Fibroblast of lung (primary cell): ENCODE data around the gene PDK3. TPM values are rescaled to one million over a fixed set of nuclear protein-coding genes. Genes with fewer than 3 reads are reported as not detected.
A peak's percentile ranks its signal among the peaks of the same experiment; 100 is the strongest.

Experiments used
- DNase-seq, 2 donors: peaks; one replicate each; pipeline versions ENCODE4 v3.0.0 to v3.0.0-alpha.2; 2010; ENCODE audit warnings: low read depth in 2 of 2
- H2AFZ ChIP-seq: 2 replicates; pipeline ENCODE4 v1.5.1; 2012; ENCODE audit warnings: low read length, control low read depth, inconsistent platforms
- H3K27ac ChIP-seq: 2 replicates; pipeline ENCODE4 v1.5.1; 2011; ENCODE audit warnings: low read length, control low read depth; ENCODE audit not compliant: insufficient read depth
- H3K27me3 ChIP-seq: 2 replicates; pipeline ENCODE4 v1.5.1; 2011; ENCODE audit warnings: mild to moderate bottlenecking, low read length; ENCODE audit not compliant: control insufficient read depth, insufficient read depth
- H3K36me3 ChIP-seq: 2 replicates; pipeline ENCODE4 v1.5.1; 2011; ENCODE audit warnings: low read length; ENCODE audit not compliant: control insufficient read depth, insufficient read depth
- H3K4me1 ChIP-seq: 2 replicates; pipeline ENCODE4 v1.5.1; 2011; ENCODE audit warnings: low read length; ENCODE audit not compliant: control insufficient read depth, insufficient read depth; ENCODE audit errors: extremely low read depth
- H3K4me2 ChIP-seq: 2 replicates; pipeline ENCODE4 v1.5.1; 2011; ENCODE audit warnings: low read length, control low read depth; ENCODE audit not compliant: insufficient read depth; ENCODE audit errors: extremely low read depth
- H3K4me3 ChIP-seq, 4 experiments: fragments of 200-600 bp in 1 of 4; sonication (generic) in 1 of 4; replicated peaks in 1 of 4; 2 replicates each; pipeline ENCODE4 v1.5.1; 2011 to 2016; ENCODE audit warnings: low read length in 4 of 4, low read depth in 3 of 4, mild to moderate bottlenecking in 3 of 4, control low read depth in 2 of 4, inconsistent platforms in 1 of 4, mixed read lengths in 1 of 4; ENCODE audit not compliant: insufficient read depth in 1 of 4; ENCODE audit errors: control extremely low read depth in 1 of 4
- H3K79me2 ChIP-seq: 2 replicates; pipeline ENCODE4 v1.5.1; 2012; ENCODE audit warnings: mild to moderate bottlenecking, low read length, inconsistent platforms; ENCODE audit not compliant: control insufficient read depth, insufficient read depth
- H3K9ac ChIP-seq: 2 replicates; pipeline ENCODE4 v1.5.1; 2011; ENCODE audit warnings: mild to moderate bottlenecking, low read length, control low read depth; ENCODE audit not compliant: insufficient read depth
- H3K9me3 ChIP-seq: 2 replicates; pipeline ENCODE4 v1.5.1; 2012; ENCODE audit warnings: low read depth, low read length; ENCODE audit not compliant: control insufficient read depth, insufficient read depth
- H4K20me1 ChIP-seq: 2 replicates; pipeline ENCODE4 v1.5.1; 2011; ENCODE audit warnings: low read length; ENCODE audit not compliant: control insufficient read depth, insufficient read depth; ENCODE audit errors: extremely low read depth
- CTCF ChIP-seq, 2 donors: IDR thresholded peaks in 1 of 2; conservative IDR thresholded peaks in 1 of 2; 1 replicate in 1 of 2; 2 replicates in 1 of 2; pipeline ENCODE4 v1.5.1; 2011 to 2012; ENCODE audit warnings: low read length in 2 of 2, control low read depth in 1 of 2, inconsistent platforms in 1 of 2, low read depth in 1 of 2, mild to moderate bottlenecking in 1 of 2
- EZH2 ChIP-seq: IDR thresholded peaks from 2 replicates; pipeline ENCODE4 v1.5.1; 2012; ENCODE audit warnings: low read length, control low read depth, mild to moderate bottlenecking; ENCODE audit errors: missing control alignments
- polyA plus RNA-seq, 2 donors: library from polyadenylated mRNA; depleted of rRNA in 1 of 2; stranded (reverse) in 1 of 2; unstranded in 1 of 2; fragments of >200 nt; gene quantifications; 2 replicates each; pipeline ENCODE4 v1.2.1, GENCODE V29; 2011 to 2012; ENCODE audit warnings: missing spikeins in 1 of 2
- total RNA-seq: library from RNA; depleted of rRNA; stranded (reverse); fragments of >200 nt; gene quantifications from 2 replicates; pipeline ENCODE4 v1.2.1, GENCODE V29; 2014

Gene PDK3
- total and polyA plus RNA-seq, 2 donors (not counting 1 experiment from before 2014, with no cell fraction given) = 2.8 to 4.2 TPM

DNA sequence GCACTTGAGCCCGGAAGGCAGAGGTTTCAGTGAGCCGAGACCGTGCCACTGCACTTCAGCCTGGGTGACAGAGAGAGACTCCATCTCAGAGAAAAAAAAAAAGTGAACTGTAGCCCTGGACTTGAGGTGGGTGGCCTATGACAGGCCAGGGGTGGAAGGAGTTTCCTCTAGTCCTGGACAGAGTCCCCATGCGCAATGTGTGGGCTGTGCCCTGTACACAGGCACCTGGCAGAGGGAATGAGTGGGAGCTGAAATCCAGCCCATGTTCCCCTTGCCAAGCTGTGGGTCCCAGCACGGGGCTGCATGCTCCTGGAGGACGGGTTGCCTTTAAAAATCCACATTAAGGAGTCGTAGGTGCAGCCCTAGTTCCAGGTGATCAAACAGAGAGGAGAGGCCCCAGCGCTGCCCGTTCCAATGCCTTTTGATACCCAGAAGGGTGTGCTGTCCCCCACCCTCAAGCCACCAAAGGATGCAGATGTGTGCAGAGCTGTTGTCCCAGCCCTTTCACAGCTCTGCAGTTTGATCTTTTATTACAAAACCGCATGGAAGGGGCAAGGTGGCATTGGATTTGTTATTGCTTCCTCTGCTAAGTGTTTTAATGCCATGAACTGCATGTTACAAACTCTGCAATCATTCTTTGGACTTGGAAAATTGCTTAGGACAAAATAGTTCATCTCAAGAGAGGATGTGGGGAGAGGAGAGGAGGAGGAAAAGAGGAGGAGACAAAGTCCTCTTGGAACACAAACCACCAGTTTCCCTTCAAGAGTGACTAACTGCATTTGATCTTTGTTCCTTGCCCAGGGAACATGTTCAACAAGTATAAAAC is 38.0 kb upstream of the PDK3 start:
- H3K36me3 ChIP-seq = no peaks in the 10 kb centered on the region
- H3K9ac ChIP-seq = no peak overlapping the region
- no peaks in the 10 kb centered on the region for H3K27me3 ChIP-seq
- H2AFZ ChIP-seq = no peak overlapping the region
- no peak overlapping the region for H3K4me3 ChIP-seq
- H4K20me1 ChIP-seq = no peaks in the 10 kb centered on the region
- no peak for TF ChIP-seq EZH2
- TF ChIP-seq CTCF (conservative IDR thresholded peaks at IDR 0.05 in 1 of 2, IDR thresholded peaks at IDR 0.05 in 1 of 2; ENCODE audit: low read depth in 1 of 2, low read length in 2 of 2) = no peak
- no peak overlapping the region for H3K4me2 ChIP-seq
- H3K79me2 ChIP-seq = no peaks in the 10 kb centered on the region
- DNase-seq = peak in 1 of 2 donors; percentile 5
- H3K9me3 ChIP-seq = no peaks in the 10 kb centered on the region
- no peaks in the 10 kb centered on the region for H3K4me1 ChIP-seq
- H3K27ac ChIP-seq = no peak overlapping the region

- TF ChIP-seq CTCF (conservative IDR thresholded peaks at IDR 0.05 in 1 of 2, IDR thresholded peaks at IDR 0.05 in 1 of 2; ENCODE audit: low read depth in 1 of 2, low read length in 2 of 2) (no peak), EZH2 (no peak)
- Histone ChIP-seq H3K36me3 (no peaks in the 10 kb centered on the region), H3K79me2 (no peaks in the 10 kb centered on the region), H3K27ac (no peak overlapping the region), H4K20me1 (no peaks in the 10 kb centered on the region), H3K4me1 (no peaks in the 10 kb centered on the region), H3K27me3 (no peaks in the 10 kb centered on the region), H3K4me3 (no peak overlapping the region), H3K4me2 (no peak overlapping the region), H3K9me3 (no peaks in the 10 kb centered on the region), H3K9ac (no peak overlapping the region), H2AFZ (no peak overlapping the region)
- DNase-seq = no peak
These were observed 37.4 kb upstream of the PDK3 start for GRCh38 chrX:24427747-24428019.

DNA sequence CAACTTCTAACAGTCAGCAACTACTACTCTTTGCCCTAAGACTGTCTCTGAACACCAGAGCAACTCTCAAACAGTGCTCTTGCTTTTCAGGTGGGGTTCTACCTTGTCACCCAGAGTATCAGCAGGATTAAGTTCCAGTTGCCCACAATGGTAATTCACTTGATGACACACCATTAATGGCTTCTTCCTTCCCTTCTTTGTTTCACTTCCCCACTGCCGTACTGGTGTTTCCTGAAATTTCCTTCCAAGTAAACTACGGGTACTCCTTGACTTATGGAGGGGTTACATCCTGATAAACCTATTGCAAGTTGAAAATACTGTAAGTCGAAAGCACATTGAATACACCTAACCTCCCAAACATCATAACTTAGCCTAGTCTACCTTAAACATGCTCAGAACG is 36.6 kb upstream of the PDK3 start:
- Histone ChIP-seq H3K4me3 (no peak overlapping the region), H4K20me1 (no peaks in the 10 kb centered on the region), H2AFZ (no peak overlapping the region), H3K4me2 (no peak overlapping the region), H3K27ac (no peak overlapping the region), H3K4me1 (no peaks in the 10 kb centered on the region), H3K27me3 (no peaks in the 10 kb centered on the region), H3K9ac (no peak overlapping the region), H3K79me2 (no peaks in the 10 kb centered on the region), H3K36me3 (no peaks in the 10 kb centered on the region), H3K9me3 (no peaks in the 10 kb centered on the region)
- no peak for TF ChIP-seq CTCF (conservative IDR thresholded peaks at IDR 0.05 in 1 of 2, IDR thresholded peaks at IDR 0.05 in 1 of 2; ENCODE audit: low read depth in 1 of 2, low read length in 2 of 2)
- no peak for TF ChIP-seq EZH2
- DNase-seq = no peak
